IPS-18a (cell line): Measurements from ENCODE around the gene FNTB.
"Not testable (repeated sequence)": the region's sequence is repeated elsewhere in the genome, so short reads cannot be mapped to it uniquely, and the experiment has no call there.

Source experiments
- H3K27ac ChIP-seq: one replicate; pipeline ENCODE4 v1.5.1; 2013; ENCODE audit warnings: low read length
- H3K27me3 ChIP-seq: one replicate; pipeline ENCODE4 v1.6.1; 2013; ENCODE audit warnings: mild to moderate bottlenecking, low read length; ENCODE audit not compliant: control insufficient read depth, insufficient read depth
- H3K36me3 ChIP-seq: one replicate; pipeline ENCODE4 v1.6.1; 2013; ENCODE audit warnings: low read depth, low read length; ENCODE audit not compliant: control insufficient read depth
- H3K4me1 ChIP-seq: one replicate; pipeline ENCODE4 v1.6.1; 2013; ENCODE audit warnings: low read depth, low read length; ENCODE audit not compliant: control insufficient read depth
- H3K4me3 ChIP-seq: one replicate; pipeline ENCODE4 v1.5.1; 2013; ENCODE audit warnings: low read length
- H3K9ac ChIP-seq: one replicate; pipeline ENCODE4 v1.6.1; 2013; ENCODE audit warnings: mild to moderate bottlenecking, low read length, moderate library complexity
- H3K9me3 ChIP-seq: one replicate; pipeline ENCODE4 v1.6.1; 2013; ENCODE audit warnings: low read depth, low read length; ENCODE audit not compliant: control insufficient read depth

Gene FNTB

DNA sequence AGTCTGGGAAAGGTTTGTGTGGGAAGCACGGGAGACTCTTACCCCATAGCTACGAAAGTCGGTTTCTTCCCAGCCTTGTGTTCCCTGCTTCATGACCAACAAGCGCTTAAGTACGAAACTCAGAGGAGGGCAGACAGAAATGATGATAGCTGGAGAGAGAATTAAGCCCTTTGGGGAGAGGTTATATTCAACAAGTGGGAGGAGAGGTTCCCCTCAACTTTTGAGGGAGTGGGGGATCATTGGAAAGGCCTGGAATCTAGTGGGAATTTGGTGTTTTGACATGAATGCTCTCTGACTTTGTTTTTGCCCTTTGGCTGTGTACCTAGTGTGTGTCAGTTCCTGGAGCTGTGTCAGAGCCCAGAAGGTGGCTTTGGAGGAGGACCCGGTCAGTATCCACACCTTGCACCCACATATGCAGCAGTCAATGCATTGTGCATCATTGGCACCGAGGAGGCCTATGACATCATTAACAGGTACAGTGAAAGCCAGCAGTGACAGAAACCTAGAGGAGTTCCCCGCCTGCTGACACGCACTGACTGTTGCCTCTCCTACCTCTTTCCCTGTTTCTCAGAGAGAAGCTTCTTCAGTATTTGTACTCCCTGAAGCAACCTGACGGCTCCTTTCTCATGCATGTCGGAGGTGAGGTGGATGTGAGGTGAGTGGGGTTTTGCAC is 40.6 kb downstream of the FNTB start:
- Histone ChIP-seq H3K4me1 (no peaks in the 10 kb centered on the region), H3K4me3 (no peak overlapping the region), H3K27ac (no peak overlapping the region), H3K9me3 (no peaks in the 10 kb centered on the region), H3K27me3 (no peaks in the 10 kb centered on the region), H3K36me3 (peaks cover 9% of the 10 kb centered on the region), H3K9ac (no peak overlapping the region)

GRCh38 chr14:65028937-65029336 is 42.2 kb downstream of the FNTB start:
- Histone ChIP-seq H3K27me3 (no peaks in the 10 kb centered on the region), H3K27ac (no peak overlapping the region), H3K9me3 (no peaks in the 10 kb centered on the region), H3K4me1 (no peaks in the 10 kb centered on the region), H3K4me3 (no peak overlapping the region), H3K36me3 (peaks cover 17% of the 10 kb centered on the region), H3K9ac (no peak overlapping the region)

DNA sequence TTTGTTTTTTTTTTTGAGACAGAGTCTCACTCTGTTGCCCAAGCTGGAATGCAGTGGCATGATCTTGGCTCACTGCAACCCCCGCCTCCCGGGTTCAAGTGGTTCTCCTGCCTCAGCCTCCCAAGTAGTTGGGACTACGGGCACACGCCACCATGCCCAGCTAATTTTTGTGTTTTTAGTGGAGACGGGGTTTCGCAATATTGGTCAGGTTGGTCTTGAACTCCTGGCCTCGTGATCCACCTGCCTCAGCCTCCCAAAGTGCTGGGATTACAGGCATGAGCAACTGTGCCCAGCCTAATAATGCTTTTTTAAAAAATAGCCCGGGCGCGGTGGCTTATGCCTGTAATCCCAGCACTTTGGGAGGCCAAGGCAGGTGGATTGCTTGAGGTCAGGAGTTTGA is 44.6 kb downstream of the FNTB start:
- not testable (repeated sequence) for H3K9me3 ChIP-seq, H3K27ac ChIP-seq, H3K27me3 ChIP-seq, H3K9ac ChIP-seq, H3K4me3 ChIP-seq, H3K4me1 ChIP-seq
- H3K36me3 ChIP-seq = peaks cover 19% of the 10 kb centered on the region

GRCh38 chr14:65032319-65032718 is 45.6 kb downstream of the FNTB start:
- no peak overlapping the region for H3K9ac ChIP-seq
- no peak overlapping the region for H3K27ac ChIP-seq
- H3K4me1 ChIP-seq = no peaks in the 10 kb centered on the region
- H3K36me3 ChIP-seq = peaks cover 19% of the 10 kb centered on the region
- no peak overlapping the region for H3K4me3 ChIP-seq
- H3K9me3 ChIP-seq = no peaks in the 10 kb centered on the region
- H3K27me3 ChIP-seq = no peaks in the 10 kb centered on the region

DNA sequence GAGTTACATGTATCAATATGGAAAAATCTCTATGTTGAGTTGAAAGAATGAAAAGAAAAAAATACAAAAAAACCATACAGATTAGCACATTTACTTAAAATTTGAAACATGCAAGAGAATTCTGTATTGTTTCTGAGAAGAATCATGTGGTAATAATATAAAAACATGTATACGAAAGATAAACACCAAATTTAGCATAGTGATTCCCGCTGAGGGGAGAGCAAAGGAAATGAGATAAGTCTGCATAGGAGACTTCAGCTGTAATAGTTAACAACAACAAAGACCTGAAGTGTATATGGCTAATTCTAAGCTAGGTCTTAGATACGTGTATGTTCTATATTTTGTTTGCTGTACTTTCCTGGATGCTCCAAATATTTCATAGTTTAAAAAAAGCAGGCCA is 46.5 kb downstream of the FNTB start:
- peaks cover 13% of the 10 kb centered on the region for H3K36me3 ChIP-seq
- H3K27ac ChIP-seq = no peak overlapping the region
- H3K9me3 ChIP-seq = no peaks in the 10 kb centered on the region
- H3K9ac ChIP-seq = no peak overlapping the region
- no peak overlapping the region for H3K4me3 ChIP-seq
- no peaks in the 10 kb centered on the region for H3K4me1 ChIP-seq
- no peaks in the 10 kb centered on the region for H3K27me3 ChIP-seq

DNA sequence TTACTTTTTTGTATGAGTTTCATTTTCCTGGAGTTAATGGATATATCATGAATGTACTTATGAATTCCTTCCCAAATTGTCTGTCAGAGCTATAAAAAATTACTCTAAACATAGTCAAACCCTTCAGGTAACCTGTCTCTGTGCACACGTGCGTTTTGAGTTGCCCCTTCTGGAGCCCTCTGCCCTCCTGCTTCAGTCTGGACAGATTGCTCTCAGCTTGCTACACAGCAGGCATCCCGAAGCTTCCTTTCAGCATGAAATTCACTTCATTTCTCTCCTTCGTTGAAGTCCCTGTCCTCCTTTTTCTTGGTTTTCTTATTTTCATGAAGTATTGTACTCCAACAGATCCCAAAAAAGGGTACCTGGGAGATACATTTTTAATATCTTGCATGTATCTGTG is 47.3 kb downstream of the FNTB start:
- no peak overlapping the region for H3K9ac ChIP-seq
- peaks cover 13% of the 10 kb centered on the region for H3K36me3 ChIP-seq
- no peaks in the 10 kb centered on the region for H3K4me1 ChIP-seq
- no peaks in the 10 kb centered on the region for H3K27me3 ChIP-seq
- no peaks in the 10 kb centered on the region for H3K9me3 ChIP-seq
- H3K4me3 ChIP-seq = no peak overlapping the region
- no peak overlapping the region for H3K27ac ChIP-seq

DNA sequence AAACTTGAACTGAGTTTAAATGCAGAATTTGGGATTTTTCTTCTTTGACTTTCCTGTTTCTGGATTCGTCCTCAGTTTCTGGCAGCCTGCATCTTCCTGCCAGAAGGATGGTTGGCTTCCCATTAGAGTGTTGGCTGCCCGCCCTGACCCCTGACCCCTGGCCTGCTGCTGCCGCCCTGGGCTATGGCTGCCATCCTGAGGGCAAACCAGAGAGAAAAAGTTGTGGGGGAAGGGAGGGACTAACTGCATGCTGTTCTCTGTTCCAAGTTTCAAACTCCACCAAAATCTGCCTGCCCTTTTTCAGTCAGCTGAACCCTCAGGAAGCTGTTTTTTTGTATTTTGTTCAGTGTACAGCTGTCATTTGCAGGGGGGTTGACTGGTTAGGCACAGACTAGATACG is 48.4 kb downstream of the FNTB start:
- peaks cover 10% of the 10 kb centered on the region for H3K36me3 ChIP-seq
- no peak overlapping the region for H3K9ac ChIP-seq
- H3K9me3 ChIP-seq = no peaks in the 10 kb centered on the region
- no peak overlapping the region for H3K27ac ChIP-seq
- no peaks in the 10 kb centered on the region for H3K27me3 ChIP-seq
- H3K4me1 ChIP-seq = no peaks in the 10 kb centered on the region
- H3K4me3 ChIP-seq = no peak overlapping the region

GRCh38 chr14:65038966-65039365 is 52.3 kb downstream of the FNTB start:
- Histone ChIP-seq H3K9me3 (no peaks in the 10 kb centered on the region), H3K36me3 (peaks cover 18% of the 10 kb centered on the region), H3K4me3 (no peak overlapping the region), H3K27ac (no peak overlapping the region), H3K9ac (no peak overlapping the region), H3K27me3 (no peaks in the 10 kb centered on the region), H3K4me1 (no peaks in the 10 kb centered on the region)

DNA sequence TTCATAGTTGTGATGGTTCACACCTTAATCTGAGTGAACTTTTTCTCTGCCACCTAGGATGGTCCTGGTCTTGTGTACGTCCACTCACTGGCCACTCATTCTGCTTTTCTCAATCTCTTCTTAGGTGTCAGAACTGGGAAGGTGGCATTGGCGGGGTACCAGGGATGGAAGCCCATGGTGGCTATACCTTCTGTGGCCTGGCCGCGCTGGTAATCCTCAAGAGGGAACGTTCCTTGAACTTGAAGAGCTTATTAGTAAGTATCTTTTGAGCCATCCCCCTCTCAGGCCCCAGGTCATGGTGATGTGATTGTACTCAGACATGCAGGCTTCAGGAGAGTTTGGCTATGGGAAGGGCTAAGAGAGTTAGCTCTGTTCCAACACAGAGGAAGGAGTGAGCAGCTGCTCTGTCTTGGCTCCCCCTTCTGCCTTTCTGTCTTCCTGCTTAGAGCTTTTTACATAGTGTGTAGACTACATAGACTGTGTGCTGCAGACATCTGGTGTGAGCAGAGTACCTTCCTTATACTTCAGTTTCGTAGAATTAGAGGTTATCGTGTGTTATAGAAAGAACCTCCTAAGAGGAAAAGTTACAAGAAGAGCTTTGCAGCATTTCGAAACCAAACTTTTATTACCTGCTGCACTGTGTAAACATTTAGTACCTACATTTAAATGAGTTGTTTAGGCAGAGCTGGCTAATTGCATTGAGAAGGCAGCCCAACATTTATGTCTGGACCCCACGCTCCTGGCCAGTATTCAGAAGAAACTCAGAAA is 54.2 kb downstream of the FNTB start:
- no peaks in the 10 kb centered on the region for H3K9me3 ChIP-seq
- peaks cover 16% of the 10 kb centered on the region for H3K36me3 ChIP-seq
- H3K4me3 ChIP-seq = no peak overlapping the region
- no peak overlapping the region for H3K9ac ChIP-seq
- H3K4me1 ChIP-seq = no peaks in the 10 kb centered on the region
- no peaks in the 10 kb centered on the region for H3K27me3 ChIP-seq
- no peak overlapping the region for H3K27ac ChIP-seq

- H3K4me3 ChIP-seq = no peak overlapping the region
- peaks cover 16% of the 10 kb centered on the region for H3K36me3 ChIP-seq
- H3K27me3 ChIP-seq = no peaks in the 10 kb centered on the region
- H3K9me3 ChIP-seq = no peaks in the 10 kb centered on the region
- H3K27ac ChIP-seq = no peak overlapping the region
- no peaks in the 10 kb centered on the region for H3K4me1 ChIP-seq
- no peak overlapping the region for H3K9ac ChIP-seq
These were observed 54.8 kb downstream of the FNTB start for GRCh38 chr14:65041434-65041915.

GRCh38 chr14:65042296-65042695 is 55.6 kb downstream of the FNTB start:
- Histone ChIP-seq H3K4me1 (no peaks in the 10 kb centered on the region), H3K4me3 (no peak overlapping the region), H3K27me3 (no peaks in the 10 kb centered on the region), H3K9ac (no peak overlapping the region), H3K27ac (no peak overlapping the region), H3K9me3 (no peaks in the 10 kb centered on the region), H3K36me3 (peaks cover 16% of the 10 kb centered on the region)
